Mesothelial cell of epicardium (in vitro differentiated cells): ENCODE data around the gene GALC. TPM values are rescaled to one million over a fixed set of nuclear protein-coding genes. Genes with fewer than 3 reads are reported as not detected.

ENCODE experiments used
- DNase-seq, 2 experiments: peaks; one replicate each; pipeline ENCODE4 v3.0.0; 2021; ENCODE audit warnings: low spot score in 2 of 2; ENCODE audit not compliant: unreplicated experiment in 2 of 2
- H3K27ac Mint-ChIP-seq: 2 replicates; pipeline ENCODE4 v1.8.0; 2021; ENCODE audit warnings: mixed read lengths
- H3K27me3 Mint-ChIP-seq: 2 replicates; pipeline ENCODE4 v1.8.0; 2021; ENCODE audit warnings: low read depth, mixed read lengths
- H3K36me3 Mint-ChIP-seq: 2 replicates; pipeline ENCODE4 v1.8.0; 2021; ENCODE audit warnings: mixed read lengths
- H3K4me1 Mint-ChIP-seq: 2 replicates; pipeline ENCODE4 v1.8.0; 2021; ENCODE audit warnings: mixed read lengths
- H3K4me3 Mint-ChIP-seq: 2 replicates; pipeline ENCODE4 v1.8.0; 2021; ENCODE audit warnings: mild to moderate bottlenecking, moderate library complexity, mixed read lengths
- H3K9me3 Mint-ChIP-seq: 2 replicates; pipeline ENCODE4 v1.8.0; 2021; ENCODE audit warnings: mixed read lengths
- total RNA-seq: library from RNA; stranded (reverse); gene quantifications from 3 replicates; pipeline ENCODE4 v1.2.1, GENCODE V29; 2021
- TF ChIP-seq, protein P1 (sequence below): fragments of 200-600 bp; sonication (generic); IDR thresholded peaks from one replicate; pipeline ENCODE4 v1.5.0; 2021; ENCODE audit warnings: antibody characterized with exemption; ENCODE audit not compliant: unreplicated experiment

Gene GALC
- total RNA-seq, 1 donor from 2014 or later: 26.2 TPM

DNA sequence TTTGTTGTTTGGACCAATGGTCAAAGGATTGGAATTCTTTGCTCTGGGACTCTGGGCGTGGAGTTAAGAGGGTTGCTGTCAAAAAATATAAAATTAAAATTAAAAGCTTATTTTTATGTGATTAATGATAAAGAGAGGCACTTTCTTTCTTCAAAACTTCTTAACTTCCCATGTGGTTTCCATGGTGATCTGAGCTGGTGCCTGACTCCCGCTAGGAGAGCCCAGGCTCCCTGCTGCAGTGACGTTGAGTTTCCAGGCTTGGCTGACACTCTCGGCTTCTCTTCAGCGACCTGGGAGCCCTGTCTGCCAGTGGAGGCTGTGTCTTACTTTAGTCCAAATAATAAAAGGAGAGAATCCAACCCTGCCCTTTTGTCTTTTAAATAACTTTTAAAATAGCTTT, 84.4 kb downstream of the GALC start:
- H3K9me3 Mint-ChIP-seq: peaks cover 36% of the 10 kb centered on the region

DNA sequence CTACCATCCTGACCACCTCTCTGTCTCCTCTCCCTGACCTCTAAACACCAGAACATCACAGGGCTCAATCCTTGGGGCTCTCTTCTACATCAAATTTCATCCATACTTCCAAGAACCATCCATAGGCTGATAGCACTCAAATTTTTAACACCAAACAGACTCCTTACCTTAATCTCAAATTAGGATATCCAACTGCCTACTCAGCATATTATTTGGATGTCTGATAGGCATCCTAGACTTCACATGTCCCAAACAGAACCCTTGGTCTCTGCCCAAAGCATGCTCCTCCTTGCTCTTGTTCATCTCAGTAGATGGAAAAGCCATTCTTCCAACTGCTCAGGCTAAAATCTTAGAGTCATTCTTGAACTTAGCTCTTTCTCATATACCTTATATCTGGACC, 91.3 kb downstream of the GALC start:
- no peaks in the 10 kb centered on the region for H3K27me3 Mint-ChIP-seq
- TF ChIP-seq, protein P1, sequence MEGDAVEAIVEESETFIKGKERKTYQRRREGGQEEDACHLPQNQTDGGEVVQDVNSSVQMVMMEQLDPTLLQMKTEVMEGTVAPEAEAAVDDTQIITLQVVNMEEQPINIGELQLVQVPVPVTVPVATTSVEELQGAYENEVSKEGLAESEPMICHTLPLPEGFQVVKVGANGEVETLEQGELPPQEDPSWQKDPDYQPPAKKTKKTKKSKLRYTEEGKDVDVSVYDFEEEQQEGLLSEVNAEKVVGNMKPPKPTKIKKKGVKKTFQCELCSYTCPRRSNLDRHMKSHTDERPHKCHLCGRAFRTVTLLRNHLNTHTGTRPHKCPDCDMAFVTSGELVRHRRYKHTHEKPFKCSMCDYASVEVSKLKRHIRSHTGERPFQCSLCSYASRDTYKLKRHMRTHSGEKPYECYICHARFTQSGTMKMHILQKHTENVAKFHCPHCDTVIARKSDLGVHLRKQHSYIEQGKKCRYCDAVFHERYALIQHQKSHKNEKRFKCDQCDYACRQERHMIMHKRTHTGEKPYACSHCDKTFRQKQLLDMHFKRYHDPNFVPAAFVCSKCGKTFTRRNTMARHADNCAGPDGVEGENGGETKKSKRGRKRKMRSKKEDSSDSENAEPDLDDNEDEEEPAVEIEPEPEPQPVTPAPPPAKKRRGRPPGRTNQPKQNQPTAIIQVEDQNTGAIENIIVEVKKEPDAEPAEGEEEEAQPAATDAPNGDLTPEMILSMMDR: no peak
- H3K36me3 Mint-ChIP-seq: no peaks in the 10 kb centered on the region
- H3K4me1 Mint-ChIP-seq: peaks cover 4% of the 10 kb centered on the region
- H3K27ac Mint-ChIP-seq: no peak overlapping the region
- H3K9me3 Mint-ChIP-seq: no peaks in the 10 kb centered on the region
- no peak overlapping the region for H3K4me3 Mint-ChIP-seq
- no peak for DNase-seq

More for the DNA sequence above, 84.4 kb downstream of the GALC start:
- H3K27ac Mint-ChIP-seq: no peak overlapping the region
- H3K27me3 Mint-ChIP-seq: peaks cover 9% of the 10 kb centered on the region
- H3K4me1 Mint-ChIP-seq: no peaks in the 10 kb centered on the region
- no peaks in the 10 kb centered on the region for H3K36me3 Mint-ChIP-seq
- no peak overlapping the region for H3K4me3 Mint-ChIP-seq
- no peak for DNase-seq
- TF ChIP-seq, protein P1: no peak

DNA sequence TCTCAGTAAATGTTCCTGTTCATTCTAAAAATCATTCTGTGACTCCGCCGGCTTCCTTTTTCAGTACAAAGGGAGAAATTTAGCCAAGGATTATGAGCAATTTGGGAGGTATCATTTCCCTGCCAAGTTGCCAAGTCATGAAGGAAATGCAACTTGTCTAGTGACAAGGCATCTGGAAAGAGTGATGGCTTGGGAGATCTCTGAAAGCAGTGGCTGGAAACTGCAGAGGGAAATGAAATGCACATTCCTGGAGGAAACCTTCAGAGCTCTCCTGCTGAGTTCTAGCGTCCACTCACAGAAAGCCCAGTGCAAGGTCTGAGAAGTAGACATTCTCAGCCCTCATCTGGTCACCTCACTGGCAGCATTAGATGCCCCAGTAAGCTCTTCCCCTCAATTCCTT, 91.7 kb downstream of the GALC start:
- Mint-ChIP-seq H3K4me1 (peaks cover 7% of the 10 kb centered on the region), H3K27ac (no peak overlapping the region), H3K36me3 (no peaks in the 10 kb centered on the region), H3K27me3 (no peaks in the 10 kb centered on the region), H3K9me3 (no peaks in the 10 kb centered on the region), H3K4me3 (no peak overlapping the region)
- TF ChIP-seq, protein P1: no peak
- no peak for DNase-seq

DNA sequence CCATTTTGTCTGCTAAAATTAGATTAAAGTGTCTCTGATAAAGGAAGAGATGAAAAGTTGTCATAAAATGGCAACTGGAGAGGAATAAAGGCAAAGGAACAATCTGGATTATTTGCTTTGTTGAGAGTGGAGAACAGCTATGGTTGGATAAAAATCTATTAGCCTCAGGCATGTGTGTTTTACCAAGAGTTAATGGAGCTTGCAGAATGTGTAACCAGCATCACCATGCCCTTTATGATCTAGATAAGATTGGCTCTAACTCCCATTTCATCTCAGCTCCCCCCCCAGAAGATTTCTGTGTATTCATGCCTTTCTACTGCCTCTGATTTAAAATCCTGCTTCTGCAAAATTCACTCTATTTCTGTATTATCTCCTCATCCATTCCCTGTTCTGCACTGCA, 93.8 kb downstream of the GALC start:
- TF ChIP-seq, protein P1: no peak
- Mint-ChIP-seq H3K36me3 (no peaks in the 10 kb centered on the region), H3K4me1 (peaks cover 12% of the 10 kb centered on the region), H3K4me3 (no peak overlapping the region), H3K9me3 (no peaks in the 10 kb centered on the region), H3K27me3 (no peaks in the 10 kb centered on the region), H3K27ac (no peak overlapping the region)
- DNase-seq: no peak

DNA sequence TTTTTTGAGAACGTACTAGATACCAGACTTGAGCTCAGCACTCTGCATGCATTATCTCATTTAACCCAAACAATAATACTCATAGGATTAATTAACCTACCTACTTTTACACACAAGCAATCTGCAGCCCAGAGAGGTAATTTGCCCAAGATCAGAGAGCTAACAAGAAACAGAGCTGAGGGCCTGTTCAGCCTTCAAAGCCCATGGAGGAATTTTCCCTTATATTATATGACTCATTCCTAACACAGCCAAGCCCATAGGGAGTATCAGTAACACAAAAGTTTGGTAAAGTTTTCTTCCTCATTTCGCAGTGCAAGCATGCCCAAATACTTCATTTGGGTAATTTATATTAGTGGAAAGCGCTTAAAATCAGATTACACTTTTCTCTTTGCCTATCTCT, 94.7 kb downstream of the GALC start:
- Mint-ChIP-seq H3K9me3 (no peaks in the 10 kb centered on the region), H3K27ac (no peak overlapping the region), H3K4me3 (no peak overlapping the region), H3K36me3 (no peaks in the 10 kb centered on the region), H3K4me1 (peaks cover 19% of the 10 kb centered on the region), H3K27me3 (no peaks in the 10 kb centered on the region)
- no peak for DNase-seq
- TF ChIP-seq, protein P1: no peak
